HG03175 (cell line): Measurements from ENCODE around the gene ADAM15.

Experiments used
- ATAC-seq: cut with Tn5 transposase; IDR thresholded peaks from one replicate; pipeline ENCODE4 v1.9.1; 2021; ENCODE audit warnings: mild to moderate bottlenecking, moderate library complexity; ENCODE audit not compliant: unreplicated experiment

Gene ADAM15

DNA sequence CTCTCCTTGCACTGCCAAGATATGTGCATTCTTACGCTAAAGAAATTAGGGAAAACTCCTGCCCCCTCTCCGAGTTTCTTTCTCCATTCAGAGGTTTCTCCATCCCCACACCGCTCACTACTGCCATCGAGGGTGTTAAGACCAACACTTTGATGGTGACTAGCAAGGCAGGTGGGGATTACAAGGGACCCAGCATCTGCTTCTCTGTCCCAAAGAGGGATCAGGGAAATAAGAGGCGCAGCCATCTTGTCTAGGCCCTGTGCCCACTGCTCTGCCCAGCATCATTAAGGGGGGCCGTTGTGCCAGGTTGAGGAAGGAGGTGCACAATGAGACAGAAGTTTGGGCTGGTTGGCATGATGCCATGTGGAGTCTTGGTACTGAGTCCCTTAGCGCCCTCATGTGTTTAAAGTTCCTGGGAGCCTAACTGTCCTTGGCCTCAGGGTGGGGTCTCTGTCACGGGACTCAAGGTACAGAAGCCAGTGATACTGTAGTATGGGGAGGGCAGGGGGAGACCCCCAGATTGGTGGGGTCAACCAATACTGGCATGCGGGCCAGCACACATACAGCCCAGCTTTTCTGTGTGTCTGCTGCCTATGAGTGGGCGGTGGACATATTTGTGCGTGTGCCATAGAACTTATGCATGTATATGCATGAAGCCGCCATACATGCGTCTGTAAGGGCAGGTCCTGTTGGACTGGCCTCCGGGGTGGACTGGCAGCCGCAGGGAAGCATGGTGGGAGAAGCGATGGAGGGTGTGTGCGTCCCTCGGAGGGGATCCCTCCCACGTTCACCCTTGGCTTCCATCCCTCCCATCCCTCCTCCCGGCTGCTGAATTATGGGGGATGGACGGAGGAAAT is 33.0 kb downstream of the ADAM15 start:
- ATAC-seq, result no peak

DNA sequence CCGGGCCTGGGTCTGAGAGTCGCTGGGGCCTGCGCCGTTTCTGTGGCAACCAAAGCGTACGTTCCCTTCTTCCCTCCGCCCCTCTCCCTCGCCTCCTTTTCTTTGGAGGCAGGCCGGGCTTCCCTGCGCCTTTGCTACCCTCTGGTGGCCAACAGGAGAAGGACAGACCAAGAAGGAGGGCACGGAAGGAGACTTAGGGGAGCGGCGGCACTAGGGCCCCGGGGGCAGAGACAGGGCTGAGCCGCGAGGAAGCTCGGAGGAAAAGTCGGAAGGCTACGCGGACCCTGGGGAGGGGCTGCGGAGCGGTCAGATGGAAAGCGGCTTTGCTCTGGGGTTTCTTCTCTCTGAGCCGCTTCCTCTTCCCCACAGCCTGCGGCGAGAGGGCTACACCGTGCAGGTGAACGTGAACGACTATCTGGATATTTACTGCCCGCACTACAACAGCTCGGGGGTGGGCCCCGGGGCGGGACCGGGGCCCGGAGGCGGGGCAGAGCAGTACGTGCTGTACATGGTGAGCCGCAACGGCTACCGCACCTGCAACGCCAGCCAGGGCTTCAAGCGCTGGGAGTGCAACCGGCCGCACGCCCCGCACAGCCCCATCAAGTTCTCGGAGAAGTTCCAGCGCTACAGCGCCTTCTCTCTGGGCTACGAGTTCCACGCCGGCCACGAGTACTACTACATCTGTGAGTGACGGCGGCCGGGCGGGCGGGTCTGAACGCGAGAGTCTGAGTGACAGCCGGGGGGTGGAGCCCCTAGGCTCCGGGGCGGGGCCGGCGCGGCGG is 33.8 kb downstream of the ADAM15 start:
- ATAC-seq, result peak; percentile 75

DNA sequence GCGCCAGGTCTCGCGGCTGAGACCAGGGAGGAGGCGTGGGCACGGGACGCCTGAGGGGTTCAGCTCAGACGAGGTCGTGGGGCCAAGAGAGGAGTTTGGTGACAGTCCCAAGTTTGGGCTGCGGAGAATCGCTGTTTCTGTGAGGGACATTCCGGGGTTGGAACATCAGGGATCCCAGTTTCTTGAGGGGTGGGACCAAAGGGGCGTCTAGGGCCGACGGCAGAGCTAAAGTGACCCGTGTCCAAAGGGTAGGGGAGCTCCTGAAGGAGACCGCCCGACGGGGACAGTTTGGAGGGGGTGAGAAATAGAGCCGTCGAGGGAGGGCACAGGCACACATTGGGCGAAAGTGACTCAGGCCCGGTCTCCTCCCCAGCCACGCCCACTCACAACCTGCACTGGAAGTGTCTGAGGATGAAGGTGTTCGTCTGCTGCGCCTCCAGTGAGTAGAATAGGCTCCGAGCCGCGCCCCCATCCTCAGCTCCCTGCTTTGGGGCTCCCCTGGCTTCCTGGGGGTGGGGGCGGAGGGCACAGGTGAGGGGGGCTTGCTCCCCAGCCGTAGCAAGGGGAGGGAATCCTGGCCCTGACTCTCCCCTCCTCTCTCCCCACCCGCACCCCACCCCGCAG is 34.5 kb downstream of the ADAM15 start:
- ATAC-seq, result no peak

DNA sequence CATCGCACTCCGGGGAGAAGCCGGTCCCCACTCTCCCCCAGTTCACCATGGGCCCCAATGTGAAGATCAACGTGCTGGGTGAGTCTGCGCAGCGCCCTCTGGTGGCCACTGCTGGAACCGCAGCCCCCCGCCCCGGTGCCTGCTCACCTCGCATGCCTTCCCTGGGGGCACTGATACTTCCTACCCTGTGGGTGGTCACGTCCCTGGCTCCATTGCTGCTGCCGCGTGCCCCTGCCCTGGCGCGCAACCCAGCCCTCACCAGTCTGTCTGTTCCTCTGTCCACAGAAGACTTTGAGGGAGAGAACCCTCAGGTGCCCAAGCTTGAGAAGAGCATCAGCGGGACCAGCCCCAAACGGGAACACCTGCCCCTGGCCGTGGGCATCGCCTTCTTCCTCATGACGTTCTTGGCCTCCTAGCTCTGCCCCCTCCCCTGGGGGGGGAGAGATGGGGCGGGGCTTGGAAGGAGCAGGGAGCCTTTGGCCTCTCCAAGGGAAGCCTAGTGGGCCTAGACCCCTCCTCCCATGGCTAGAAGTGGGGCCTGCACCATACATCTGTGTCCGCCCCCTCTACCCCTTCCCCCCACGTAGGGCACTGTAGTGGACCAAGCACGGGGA is 35.1 kb downstream of the ADAM15 start:
- ATAC-seq, result no peak

DNA sequence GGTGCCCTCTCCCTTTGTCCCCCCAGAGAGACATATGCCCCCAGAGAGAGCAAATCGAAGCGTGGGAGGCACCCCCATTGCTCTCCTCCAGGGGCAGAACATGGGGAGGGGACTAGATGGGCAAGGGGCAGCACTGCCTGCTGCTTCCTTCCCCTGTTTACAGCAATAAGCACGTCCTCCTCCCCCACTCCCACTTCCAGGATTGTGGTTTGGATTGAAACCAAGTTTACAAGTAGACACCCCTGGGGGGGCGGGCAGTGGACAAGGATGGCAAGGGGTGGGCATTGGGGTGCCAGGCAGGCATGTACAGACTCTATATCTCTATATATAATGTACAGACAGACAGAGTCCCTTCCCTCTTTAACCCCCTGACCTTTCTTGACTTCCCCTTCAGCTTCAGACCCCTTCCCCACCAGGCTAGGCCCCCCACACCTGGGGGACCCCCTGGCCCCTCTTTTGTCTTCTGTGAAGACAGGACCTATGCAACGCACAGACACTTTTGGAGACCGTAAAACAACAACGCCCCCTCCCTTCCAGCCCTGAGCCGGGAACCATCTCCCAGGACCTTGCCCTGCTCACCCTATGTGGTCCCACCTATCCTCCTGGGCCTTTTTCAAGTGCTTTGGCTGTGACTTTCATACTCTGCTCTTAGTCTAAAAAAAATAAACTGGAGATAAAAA is 35.9 kb downstream of the ADAM15 start:
- no peak for ATAC-seq

DNA sequence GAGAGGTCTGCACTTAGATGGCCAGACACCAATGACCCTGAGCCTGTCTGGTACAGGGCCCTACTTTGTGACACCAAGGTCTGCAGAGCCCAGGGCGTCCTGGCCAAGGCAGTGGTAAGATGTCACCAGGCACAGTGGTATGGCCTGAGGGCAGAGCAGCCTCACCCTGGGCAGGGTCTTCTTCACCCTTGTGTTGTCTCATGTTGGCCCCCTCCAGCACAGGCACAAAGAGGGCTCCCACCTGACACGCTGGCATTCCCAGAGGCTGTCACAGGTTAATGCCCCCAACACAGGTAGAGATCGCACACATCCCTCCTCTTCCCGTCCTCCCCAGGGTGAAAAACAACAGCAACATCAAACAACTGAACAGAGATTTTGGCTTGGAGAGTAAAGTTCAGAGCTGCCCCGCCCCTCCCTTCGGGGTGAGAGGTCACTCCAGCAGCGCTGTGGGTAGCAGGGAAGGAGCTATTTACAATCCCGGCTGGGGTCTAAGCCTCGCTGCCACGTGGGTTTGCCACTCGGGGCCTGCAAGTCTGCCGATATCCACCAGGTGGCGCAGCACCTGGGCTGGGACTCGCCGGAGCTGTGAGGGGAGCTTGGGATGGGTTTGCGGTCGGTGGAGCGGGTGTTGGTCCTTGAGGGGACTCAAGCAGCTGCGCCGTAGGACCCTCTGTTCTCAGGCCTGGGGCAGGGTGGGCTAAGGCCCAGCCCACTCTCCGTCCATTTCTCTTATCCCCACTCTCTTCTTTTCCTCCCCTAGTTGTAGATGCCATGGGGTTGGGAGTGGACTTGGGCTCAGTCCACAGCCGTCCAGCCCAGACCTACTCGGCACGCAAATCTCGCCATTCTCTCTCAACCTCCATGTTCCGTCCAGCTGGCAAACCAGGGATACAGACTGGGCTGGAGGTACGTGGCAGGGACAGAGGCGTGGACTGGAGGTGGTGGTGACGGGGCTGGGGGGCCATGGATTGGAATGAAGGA is 40.2 kb downstream of the ADAM15 start:
- peak; percentile 46 for ATAC-seq

DNA sequence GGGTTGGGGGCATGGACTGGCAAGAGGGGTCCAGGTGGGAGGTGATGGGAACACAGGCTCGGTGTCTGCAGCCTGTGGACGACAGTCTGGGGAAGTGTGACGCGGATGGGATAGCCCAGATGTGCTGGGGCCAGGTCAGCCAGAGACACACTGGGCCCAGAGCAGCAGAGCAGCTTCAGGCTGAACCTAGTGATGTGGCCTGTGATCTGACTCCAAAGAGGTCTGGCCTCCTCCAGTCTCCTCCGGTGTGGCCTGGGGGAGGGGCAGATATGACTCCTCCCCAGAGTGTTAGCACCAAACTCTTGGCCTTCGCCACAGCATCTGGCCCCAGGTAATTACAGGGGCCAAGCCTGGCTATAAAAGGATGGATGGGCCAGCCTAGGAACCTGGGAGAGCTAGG is 41.0 kb downstream of the ADAM15 start:
- no peak for ATAC-seq

DNA sequence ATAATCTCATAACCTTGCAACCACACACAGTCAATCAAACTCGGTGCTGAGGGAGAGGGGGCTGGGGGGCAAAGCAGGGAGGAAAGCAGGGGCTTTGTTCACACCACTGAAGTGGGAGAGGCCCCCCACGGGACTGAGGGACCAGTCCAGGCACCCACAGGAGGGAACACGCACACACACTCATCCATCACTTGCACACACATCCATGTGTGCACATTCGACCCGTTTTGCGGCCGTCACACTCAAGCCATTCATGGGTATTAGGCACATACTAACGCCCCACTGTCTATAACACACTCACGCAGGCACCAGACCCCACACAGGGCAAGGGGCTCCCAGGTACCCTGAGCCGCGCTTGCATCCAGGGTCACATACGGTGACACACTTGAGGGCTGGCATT is 41.5 kb downstream of the ADAM15 start:
- ATAC-seq, result no peak

DNA sequence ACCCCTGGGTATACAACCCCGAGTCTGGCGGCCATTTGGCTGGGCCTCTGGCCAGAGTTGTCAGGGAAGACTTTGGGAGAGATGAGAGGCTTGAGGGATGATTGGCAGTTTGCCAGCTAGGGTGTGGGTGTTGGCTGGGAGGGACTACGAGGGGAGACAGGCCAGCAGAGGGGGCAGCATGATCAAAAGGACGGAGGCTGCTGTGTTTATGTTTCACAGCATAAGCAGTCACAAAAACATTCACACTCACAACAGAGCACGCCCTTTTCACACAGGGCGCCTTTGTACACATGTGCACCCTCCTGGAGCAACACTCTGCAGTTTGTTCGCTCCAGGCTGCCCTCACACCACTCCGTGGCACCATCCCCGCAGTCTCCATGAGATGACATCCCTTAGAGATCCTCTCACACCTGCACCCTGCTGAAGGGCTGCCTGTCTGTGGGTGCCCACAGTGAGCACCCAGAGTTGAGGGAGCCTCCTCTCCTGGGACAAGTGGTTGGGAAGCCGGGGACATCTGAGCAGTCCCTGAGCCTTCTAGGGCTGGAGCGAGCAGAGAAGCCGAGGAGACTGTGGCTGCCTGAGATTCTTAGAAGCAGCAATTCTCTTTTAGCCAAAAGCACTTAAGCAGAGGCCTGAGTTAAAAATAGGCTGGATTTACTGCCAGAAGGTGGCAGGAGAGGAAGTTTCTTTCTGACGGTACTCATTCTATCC is 43.0 kb downstream of the ADAM15 start:
- no peak for ATAC-seq

DNA sequence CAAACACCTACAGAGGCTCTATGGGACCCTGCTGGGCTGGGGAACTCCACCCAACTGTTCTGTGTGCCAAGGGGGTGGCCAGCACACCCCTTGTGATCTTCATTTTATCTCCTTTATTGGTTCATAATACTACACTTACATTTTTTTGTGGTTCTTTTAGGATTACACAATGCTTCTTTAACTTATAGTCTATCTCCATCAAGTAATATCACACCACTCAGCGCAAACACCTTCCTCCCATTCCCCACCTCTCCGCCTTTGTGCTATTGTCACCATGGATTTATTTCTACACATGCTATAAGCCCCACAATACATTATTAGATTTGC is 43.5 kb downstream of the ADAM15 start:
- no peak for ATAC-seq

DNA sequence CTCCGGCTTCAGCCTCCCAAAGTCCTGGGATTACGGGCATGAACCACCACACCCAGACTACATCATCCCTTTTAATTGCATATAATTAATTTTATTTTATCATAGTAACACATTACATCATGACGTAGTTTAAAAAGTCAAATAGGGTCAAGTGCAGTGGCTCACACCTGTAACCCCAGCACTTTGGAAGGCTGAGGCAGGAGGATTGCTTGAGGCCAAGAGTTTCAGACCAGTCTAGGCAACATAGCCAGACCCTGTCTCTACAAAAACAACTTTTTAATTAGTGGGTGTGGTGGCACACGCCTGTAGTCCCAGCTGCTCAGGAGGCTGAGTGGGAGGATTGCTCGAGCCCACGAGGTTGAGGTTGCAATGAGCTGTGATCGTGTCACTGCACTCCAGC is 48.2 kb downstream of the ADAM15 start:
- no peak for ATAC-seq

DNA sequence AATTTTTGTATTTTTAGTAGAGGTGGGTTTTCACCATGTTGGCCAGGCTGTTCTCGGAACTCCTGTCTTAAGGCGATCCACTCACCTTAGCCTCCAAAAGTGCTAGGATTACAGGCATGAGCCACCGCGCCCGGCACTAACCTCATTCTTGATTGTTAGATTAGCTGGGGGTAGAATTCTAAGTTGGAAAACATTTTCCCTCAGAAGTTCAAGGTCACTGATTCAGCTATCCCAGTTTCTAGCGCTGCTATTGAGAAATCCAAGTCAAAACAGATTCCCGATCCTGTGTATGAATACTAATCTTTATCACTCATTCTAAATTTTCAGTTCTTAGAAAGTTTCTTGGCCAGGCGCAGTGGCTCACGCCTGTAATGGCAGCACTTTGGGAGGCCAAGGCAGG is 52.2 kb downstream of the ADAM15 start:
- ATAC-seq, result no peak

DNA sequence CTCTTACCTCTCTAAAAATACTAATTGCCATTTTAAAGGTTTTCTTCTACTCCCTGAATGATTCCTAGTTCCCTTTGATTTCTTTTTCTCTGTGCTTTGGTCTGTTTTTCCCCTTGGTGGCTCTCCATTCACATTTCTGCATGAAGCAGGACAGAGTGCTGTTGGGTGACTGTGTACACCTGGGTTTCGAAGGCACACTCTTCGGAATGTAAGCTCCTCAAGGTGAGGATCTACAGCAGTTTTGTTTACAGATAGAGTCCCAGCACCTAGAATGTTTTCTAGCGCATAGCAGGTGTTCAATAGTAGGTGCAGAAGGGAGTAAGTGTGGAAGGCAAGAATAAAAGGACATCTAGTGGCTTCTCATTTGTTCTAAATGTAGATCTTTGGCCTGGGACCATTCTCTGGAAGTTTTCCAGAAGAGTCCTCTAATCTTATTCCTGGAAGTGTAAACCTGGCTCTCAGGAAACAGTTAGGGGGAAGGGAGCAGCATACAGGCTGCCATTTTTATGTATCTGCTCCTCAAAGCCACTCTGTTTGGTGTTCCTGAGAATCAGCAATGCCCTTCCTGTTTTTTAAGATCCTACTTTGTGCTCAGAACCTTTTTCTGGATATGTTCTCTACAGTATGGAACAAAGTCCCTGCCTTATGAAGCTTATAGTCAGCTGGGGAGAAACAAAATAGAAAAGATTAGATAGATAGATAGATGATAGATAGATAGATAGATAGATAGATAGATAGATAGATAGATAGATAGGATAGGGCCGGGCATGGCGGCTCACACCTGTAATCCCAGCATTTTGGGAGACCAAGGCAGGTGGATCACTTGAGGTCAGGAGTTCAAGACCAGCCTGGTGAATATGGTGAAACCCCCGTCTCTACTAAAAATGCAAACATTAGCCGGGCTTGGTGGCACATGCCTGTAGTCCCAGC is 53.8 kb downstream of the ADAM15 start:
- no peak for ATAC-seq

DNA sequence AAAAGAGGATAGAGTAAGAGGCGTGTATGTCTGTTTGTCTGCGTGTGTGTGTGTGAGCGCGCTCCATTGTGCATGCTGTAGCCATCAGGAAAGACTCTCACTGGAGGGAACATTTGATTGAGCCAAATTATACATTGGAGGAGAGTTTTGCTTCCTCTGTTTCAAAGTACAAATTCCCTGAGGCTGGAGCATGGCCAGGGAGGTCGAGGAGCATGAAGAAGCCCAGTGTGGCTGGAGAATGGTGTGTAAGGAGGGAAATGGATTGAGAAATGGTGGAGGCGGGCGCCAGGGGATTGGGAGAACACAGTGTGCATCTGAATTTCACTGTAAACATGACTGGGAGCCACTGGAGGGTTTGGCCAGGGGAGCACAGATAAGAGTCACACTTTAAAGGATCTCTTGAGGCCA is 54.5 kb downstream of the ADAM15 start:
- ATAC-seq, result no peak

DNA sequence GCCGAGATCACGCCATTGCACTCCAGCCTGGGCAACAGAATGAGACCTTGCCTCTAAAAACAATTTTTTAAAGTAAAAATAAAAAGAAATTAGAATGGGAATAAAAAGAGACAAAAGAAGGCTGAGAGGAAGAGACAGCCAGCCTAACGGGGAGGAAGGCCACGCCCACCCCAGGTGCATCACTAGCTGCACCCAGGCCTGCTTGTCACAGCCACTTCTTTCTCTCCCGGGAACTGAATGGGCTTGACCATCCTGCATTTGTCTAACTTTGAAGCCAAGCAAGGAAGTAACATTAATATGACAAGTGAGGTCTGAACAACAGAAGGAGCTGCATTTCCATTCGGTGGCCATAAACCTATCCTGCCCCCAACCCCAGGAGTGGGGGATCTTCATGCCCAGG is 55.7 kb downstream of the ADAM15 start:
- ATAC-seq, result no peak

DNA sequence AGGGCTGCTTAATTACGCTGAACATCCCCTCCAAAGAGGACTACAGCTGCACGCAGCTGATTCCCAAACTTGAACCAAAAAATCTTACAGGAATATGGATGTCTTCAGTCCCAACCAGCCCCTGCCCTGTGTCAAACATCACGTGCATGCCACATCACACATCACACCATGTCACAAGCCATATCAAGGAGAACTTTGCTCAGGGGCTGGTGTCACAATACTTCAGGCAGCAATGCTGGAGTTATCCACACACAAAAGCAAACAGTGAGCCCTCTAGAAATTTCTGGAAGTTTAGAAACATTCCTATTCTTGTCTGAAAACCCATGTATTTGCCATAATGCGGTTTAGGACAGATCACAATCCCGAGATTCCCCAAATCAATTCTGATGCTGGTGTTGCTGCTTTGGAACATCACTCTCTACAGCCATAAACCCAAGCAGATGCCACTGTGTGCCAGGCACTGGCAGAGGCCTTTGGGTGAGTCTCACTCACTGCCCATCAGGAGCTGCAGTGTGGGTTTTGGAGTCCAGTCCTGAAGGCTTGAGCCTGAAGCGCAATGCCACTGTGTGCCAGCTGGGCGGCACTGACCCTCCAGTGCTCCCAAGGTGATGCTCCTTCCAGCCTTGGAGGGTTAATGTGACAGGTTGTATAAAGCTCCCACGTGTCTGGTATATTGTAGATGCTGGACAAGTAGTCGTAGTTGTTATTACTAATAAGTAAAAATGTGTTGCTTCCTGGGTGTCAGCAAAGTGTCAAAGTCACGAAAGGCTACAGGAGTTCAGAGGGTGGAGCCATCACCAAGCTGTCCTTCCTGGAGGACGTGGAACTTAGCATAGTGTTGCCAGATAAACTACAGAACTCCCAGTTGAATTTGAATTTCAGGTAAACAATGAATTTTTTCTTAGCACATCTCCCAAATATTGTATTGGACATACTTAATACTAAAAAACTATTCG is 56.5 kb downstream of the ADAM15 start:
- no peak for ATAC-seq

DNA sequence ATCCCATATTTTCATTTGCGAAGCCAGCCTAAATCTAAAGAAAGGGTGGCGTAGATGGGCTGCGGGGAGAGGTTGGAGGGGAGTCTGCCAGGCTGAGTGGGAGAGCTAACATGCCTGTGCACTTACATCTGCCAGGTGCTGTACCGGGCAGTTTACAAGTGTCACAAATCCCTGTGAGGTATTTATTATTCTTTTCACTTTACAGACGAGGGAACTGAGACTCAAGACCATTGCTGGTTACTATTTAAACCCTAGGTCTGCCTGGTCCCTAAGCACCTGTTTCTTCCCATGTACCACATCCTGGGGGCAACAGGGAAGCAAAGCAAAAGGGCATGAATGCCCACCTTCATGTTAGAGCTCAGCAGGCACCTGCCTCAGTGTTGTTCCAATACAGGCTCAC is 57.2 kb downstream of the ADAM15 start:
- no peak for ATAC-seq
